SU-DHL-6 (cell line): ENCODE results near the gene DTNA.

Experiments used
- EZH2phosphoT487 ChIP-seq: fragments of 200-600 bp; sonication (generic), shearing (Covaris generic); conservative IDR thresholded peaks from 2 replicates; pipeline ENCODE4 v1.6.1; 2018; ENCODE audit warnings: mild to moderate bottlenecking, antibody characterized with exemption, low read length, moderate library complexity, mixed read lengths
- TF ChIP-seq, protein P1 (sequence below): fragments of 200-600 bp; sonication (generic); IDR thresholded peaks from one replicate; pipeline ENCODE4 v1.5.1; 2017; ENCODE audit warnings: antibody characterized with exemption, mild to moderate bottlenecking, low read length, moderate library complexity; ENCODE audit not compliant: insufficient read depth, poor library complexity, severe bottlenecking

DNA sequence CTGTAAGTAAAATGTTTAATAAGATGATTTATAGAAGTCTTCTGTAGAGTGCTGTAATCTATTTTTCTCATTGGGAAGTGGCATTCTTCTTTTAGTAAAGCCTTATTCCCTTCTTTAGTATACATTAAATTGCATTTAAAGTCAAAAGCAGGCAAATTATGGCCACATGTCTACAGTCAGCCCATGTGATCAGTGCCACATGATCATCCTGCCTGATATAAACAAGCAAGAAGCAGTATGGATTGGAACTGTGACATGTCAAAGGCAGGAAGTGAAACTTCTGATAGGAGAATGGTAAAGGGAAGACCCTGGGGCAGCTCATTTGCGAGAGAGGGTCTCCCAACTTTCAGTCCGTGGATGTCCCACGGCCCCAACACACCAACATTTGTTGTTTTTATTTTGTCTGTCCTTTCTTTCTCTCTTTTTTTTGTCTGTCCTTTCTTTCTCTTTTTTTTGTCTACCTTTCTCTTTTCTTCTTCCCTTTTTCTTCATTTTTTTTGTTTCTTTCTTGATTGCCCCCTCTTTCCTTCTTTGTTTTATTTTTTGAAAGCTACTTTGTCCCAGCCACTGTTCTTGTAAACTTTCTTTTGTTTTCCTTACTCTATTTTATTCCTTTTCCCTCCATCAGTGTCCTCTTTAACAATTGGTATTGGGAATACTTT lies 154.9 kb downstream of the DTNA start:
- TF ChIP-seq, protein P1, sequence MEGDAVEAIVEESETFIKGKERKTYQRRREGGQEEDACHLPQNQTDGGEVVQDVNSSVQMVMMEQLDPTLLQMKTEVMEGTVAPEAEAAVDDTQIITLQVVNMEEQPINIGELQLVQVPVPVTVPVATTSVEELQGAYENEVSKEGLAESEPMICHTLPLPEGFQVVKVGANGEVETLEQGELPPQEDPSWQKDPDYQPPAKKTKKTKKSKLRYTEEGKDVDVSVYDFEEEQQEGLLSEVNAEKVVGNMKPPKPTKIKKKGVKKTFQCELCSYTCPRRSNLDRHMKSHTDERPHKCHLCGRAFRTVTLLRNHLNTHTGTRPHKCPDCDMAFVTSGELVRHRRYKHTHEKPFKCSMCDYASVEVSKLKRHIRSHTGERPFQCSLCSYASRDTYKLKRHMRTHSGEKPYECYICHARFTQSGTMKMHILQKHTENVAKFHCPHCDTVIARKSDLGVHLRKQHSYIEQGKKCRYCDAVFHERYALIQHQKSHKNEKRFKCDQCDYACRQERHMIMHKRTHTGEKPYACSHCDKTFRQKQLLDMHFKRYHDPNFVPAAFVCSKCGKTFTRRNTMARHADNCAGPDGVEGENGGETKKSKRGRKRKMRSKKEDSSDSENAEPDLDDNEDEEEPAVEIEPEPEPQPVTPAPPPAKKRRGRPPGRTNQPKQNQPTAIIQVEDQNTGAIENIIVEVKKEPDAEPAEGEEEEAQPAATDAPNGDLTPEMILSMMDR = no peak
- TF ChIP-seq EZH2phosphoT487 = no peak
